Vagina (tissue), 2 donors: ENCODE data around the gene STON2. TPM values are rescaled to one million over a fixed set of nuclear protein-coding genes. Genes with fewer than 3 reads are reported as not detected.

Experiments
- DNase-seq, 2 donors: peaks; one replicate each; pipeline ENCODE4 v3.0.0-alpha.2; 2017; ENCODE audit errors: extremely low spot score in 2 of 2
- H3K27ac ChIP-seq: fragments of 200-600 bp; sonication (generic); one replicate; pipeline ENCODE4 v1.5.1; 2019
- H3K27me3 ChIP-seq: fragments of 200-600 bp; sonication (generic); one replicate; pipeline ENCODE4 v1.5.1; 2019
- H3K36me3 ChIP-seq, 2 donors: fragments of 200-600 bp; sonication (generic); one replicate each; pipeline ENCODE4 v1.5.1; 2017 to 2019
- H3K4me1 ChIP-seq: fragments of 200-600 bp; sonication (generic); one replicate; pipeline ENCODE4 v1.5.1; 2019
- H3K4me3 ChIP-seq, 2 donors: fragments of 200-600 bp; sonication (generic); 1 replicate in 1 of 2; 2 replicates in 1 of 2; pipeline ENCODE4 v1.5.1; 2016 to 2019
- H3K9me3 ChIP-seq: fragments of 200-600 bp; sonication (generic); one replicate; pipeline ENCODE4 v1.5.1; 2019
- CTCF ChIP-seq, 3 experiments: fragments of 450-650 bp in 2 of 3; fragments of 200-600 bp in 1 of 3; sonication (generic) in 1 of 3; IDR thresholded peaks; one replicate each; pipeline ENCODE4 v1.5.1; 2017 to 2019; ENCODE audit warnings: antibody characterized with exemption in 3 of 3, mild to moderate bottlenecking in 2 of 3, moderate library complexity in 2 of 3
- POLR2A ChIP-seq, 2 donors: fragments of 450-650 bp; IDR thresholded peaks; one replicate each; pipeline ENCODE4 v1.6.1; 2017; ENCODE audit warnings: antibody characterized with exemption in 2 of 2, mild to moderate bottlenecking in 2 of 2, moderate library complexity in 2 of 2
- POLR2AphosphoS5 ChIP-seq, 2 donors: sonication (generic); formaldehyde crosslinking; IDR thresholded peaks; one replicate each; pipeline ENCODE4 v1.9.0; 2017; ENCODE audit warnings: antibody characterized with exemption in 2 of 2, mild to moderate bottlenecking in 2 of 2, low read depth in 1 of 2; ENCODE audit not compliant: insufficient read depth in 1 of 2
- intact Hi-C: fragments of 100-400 bp; cut with DNase I; formaldehyde crosslinking; loops from one replicate; pipeline ENCODE4 v1.15.1; 2023
- total RNA-seq: library from RNA; depleted of rRNA; stranded (reverse); fragments of >200 nt; gene quantifications from one replicate; pipeline ENCODE4 v1.2.3, GENCODE V29; 2016

Gene STON2
- total RNA-seq, 1 donor from 2014 or later, result 39.8 TPM

GRCh38 chr14:81286574-81287370 is 113.4 kb downstream of the STON2 start:
- no peaks in the 10 kb centered on the region for H3K4me1 ChIP-seq
- intact Hi-C loops, result no loop called here
- TF ChIP-seq POLR2A (IDR thresholded peaks at IDR 0.05) (no peak), POLR2AphosphoS5 (IDR thresholded peaks at IDR 0.05; ENCODE audit: insufficient read depth in 1 of 2, low read depth in 1 of 2) (no peak), CTCF (IDR thresholded peaks at IDR 0.05) (no peak)
- no peak overlapping the region for H3K4me3 ChIP-seq
- no peaks in the 10 kb centered on the region for H3K27me3 ChIP-seq
- no peak overlapping the region for H3K27ac ChIP-seq
- DNase-seq, result no peak
- no peaks in the 10 kb centered on the region for H3K36me3 ChIP-seq
- no peaks in the 10 kb centered on the region for H3K9me3 ChIP-seq

GRCh38 chr14:81285245-81285644 is 114.9 kb downstream of the STON2 start:
- H3K4me3 ChIP-seq, result no peak overlapping the region
- no peaks in the 10 kb centered on the region for H3K9me3 ChIP-seq
- intact Hi-C loops, result no loop called here
- no peaks in the 10 kb centered on the region for H3K4me1 ChIP-seq
- DNase-seq, result no peak
- no peaks in the 10 kb centered on the region for H3K36me3 ChIP-seq
- no peak for TF ChIP-seq POLR2A (IDR thresholded peaks at IDR 0.05)
- TF ChIP-seq CTCF (IDR thresholded peaks at IDR 0.05), result no peak
- TF ChIP-seq POLR2AphosphoS5 (IDR thresholded peaks at IDR 0.05; ENCODE audit: insufficient read depth in 1 of 2, low read depth in 1 of 2), result no peak
- no peaks in the 10 kb centered on the region for H3K27me3 ChIP-seq
- H3K27ac ChIP-seq, result no peak overlapping the region

- H3K4me3 ChIP-seq, result no peak overlapping the region
- no peaks in the 10 kb centered on the region for H3K27me3 ChIP-seq
- TF ChIP-seq POLR2A (IDR thresholded peaks at IDR 0.05), result no peak
- TF ChIP-seq CTCF (IDR thresholded peaks at IDR 0.05), result no peak
- no peak for TF ChIP-seq POLR2AphosphoS5 (IDR thresholded peaks at IDR 0.05; ENCODE audit: insufficient read depth in 1 of 2, low read depth in 1 of 2)
- H3K9me3 ChIP-seq, result no peaks in the 10 kb centered on the region
- intact Hi-C loops, result no loop called here
- H3K27ac ChIP-seq, result no peak overlapping the region
- no peaks in the 10 kb centered on the region for H3K4me1 ChIP-seq
- no peak for DNase-seq
- H3K36me3 ChIP-seq, result no peaks in the 10 kb centered on the region
Measured at GRCh38 chr14:81281332-81281731, 118.8 kb downstream of the STON2 start.

GRCh38 chr14:81280136-81280791 is 119.9 kb downstream of the STON2 start:
- Histone ChIP-seq H3K27me3 (no peaks in the 10 kb centered on the region), H3K9me3 (no peaks in the 10 kb centered on the region), H3K4me1 (no peaks in the 10 kb centered on the region), H3K4me3 (no peak overlapping the region), H3K36me3 (no peaks in the 10 kb centered on the region), H3K27ac (no peak overlapping the region)
- intact Hi-C loops, result no loop called here
- no peak for DNase-seq
- TF ChIP-seq CTCF (IDR thresholded peaks at IDR 0.05) (no peak), POLR2AphosphoS5 (IDR thresholded peaks at IDR 0.05; ENCODE audit: insufficient read depth in 1 of 2, low read depth in 1 of 2) (no peak), POLR2A (IDR thresholded peaks at IDR 0.05) (no peak)

- intact Hi-C loops, result no loop called here
- TF ChIP-seq POLR2AphosphoS5 (IDR thresholded peaks at IDR 0.05; ENCODE audit: insufficient read depth in 1 of 2, low read depth in 1 of 2) (no peak), POLR2A (IDR thresholded peaks at IDR 0.05) (no peak), CTCF (IDR thresholded peaks at IDR 0.05) (no peak)
- DNase-seq, result no peak
- Histone ChIP-seq H3K27me3 (no peaks in the 10 kb centered on the region), H3K27ac (no peak overlapping the region), H3K4me1 (peaks cover 3% of the 10 kb centered on the region), H3K4me3 (no peak overlapping the region), H3K9me3 (no peaks in the 10 kb centered on the region), H3K36me3 (no peaks in the 10 kb centered on the region)
Measured at GRCh38 chr14:81277096-81277495, 123.0 kb downstream of the STON2 start.
